Retinal pigment epithelial cell (primary cell): ENCODE results near the gene OLFM2.
"Not testable (repeated sequence)": the region's sequence is repeated elsewhere in the genome, so short reads cannot be mapped to it uniquely, and the experiment has no call there.

Experiments used
- DNase-seq: peaks from one replicate; pipeline ENCODE4 v3.0.0-alpha.2; 2010; ENCODE audit warnings: low read depth
- H3K4me3 ChIP-seq: 2 replicates; pipeline ENCODE4 v1.5.1; 2011; ENCODE audit warnings: mild to moderate bottlenecking, low read length, control low read depth, moderate library complexity
- TF ChIP-seq, protein P1 (sequence below): conservative IDR thresholded peaks from 2 replicates; pipeline ENCODE4 v1.5.1; 2011; ENCODE audit warnings: low read depth, low read length, control low read depth, inconsistent platforms

Gene OLFM2

DNA sequence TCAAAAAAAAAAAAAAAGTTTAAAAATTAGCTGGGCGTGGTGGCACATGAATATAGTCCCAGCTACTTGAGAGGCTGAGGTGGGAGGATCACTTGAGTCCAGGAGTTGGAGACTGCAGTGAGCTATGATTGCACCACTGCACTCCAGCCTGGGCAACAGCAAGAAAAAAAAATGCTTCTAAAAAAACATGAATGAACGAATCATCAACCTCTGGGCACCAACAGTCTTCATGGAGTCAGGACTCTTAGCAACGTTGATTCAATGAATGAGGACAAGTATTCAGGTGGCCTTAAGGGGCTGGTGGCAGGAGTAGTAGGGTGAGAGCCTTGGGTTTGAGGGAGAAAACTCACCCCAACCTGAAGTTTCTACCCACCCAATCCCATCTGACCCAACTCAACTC, 20.6 kb upstream of the OLFM2 start:
- DNase-seq, result no peak
- TF ChIP-seq, protein P1, sequence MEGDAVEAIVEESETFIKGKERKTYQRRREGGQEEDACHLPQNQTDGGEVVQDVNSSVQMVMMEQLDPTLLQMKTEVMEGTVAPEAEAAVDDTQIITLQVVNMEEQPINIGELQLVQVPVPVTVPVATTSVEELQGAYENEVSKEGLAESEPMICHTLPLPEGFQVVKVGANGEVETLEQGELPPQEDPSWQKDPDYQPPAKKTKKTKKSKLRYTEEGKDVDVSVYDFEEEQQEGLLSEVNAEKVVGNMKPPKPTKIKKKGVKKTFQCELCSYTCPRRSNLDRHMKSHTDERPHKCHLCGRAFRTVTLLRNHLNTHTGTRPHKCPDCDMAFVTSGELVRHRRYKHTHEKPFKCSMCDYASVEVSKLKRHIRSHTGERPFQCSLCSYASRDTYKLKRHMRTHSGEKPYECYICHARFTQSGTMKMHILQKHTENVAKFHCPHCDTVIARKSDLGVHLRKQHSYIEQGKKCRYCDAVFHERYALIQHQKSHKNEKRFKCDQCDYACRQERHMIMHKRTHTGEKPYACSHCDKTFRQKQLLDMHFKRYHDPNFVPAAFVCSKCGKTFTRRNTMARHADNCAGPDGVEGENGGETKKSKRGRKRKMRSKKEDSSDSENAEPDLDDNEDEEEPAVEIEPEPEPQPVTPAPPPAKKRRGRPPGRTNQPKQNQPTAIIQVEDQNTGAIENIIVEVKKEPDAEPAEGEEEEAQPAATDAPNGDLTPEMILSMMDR, result no peak
- H3K4me3 ChIP-seq, result no peak overlapping the region

DNA sequence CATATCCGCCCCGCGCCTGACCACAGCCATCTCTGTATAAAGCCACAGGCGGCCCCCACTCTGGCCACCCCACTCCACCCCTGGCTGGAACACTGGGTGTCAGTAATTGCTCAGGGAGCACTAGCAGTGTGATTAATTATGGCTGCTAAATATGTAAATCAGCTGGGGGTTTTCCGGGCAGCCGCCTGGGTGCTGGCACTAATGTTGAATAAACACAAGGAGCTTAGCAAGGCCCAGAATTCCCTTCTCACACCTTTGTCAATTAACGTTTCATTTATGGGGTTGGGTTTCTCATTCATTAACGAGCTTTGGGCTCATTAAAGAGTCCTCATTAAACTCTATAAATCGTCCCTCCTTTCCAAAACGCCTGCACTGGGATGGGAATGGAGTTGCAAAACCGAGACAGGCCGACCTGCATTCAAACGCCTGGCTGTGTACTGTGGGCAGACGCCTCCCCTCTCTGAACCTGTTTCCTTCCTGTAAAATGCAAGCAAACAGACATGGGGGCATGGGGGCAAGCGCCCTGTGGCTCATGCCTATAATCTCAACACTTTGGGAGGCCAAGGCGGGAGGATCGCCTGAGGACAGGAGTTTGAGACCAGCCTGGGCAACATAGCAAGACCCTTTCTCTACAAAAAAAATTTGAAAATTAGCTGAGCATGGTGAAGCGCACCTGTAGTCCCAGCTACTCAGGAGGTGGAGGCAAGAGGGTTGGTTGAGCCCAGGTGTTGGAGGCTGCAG, 17.7 kb upstream of the OLFM2 start:
- no peak for DNase-seq
- no peak overlapping the region for H3K4me3 ChIP-seq
- TF ChIP-seq, protein P1, result no peak

DNA sequence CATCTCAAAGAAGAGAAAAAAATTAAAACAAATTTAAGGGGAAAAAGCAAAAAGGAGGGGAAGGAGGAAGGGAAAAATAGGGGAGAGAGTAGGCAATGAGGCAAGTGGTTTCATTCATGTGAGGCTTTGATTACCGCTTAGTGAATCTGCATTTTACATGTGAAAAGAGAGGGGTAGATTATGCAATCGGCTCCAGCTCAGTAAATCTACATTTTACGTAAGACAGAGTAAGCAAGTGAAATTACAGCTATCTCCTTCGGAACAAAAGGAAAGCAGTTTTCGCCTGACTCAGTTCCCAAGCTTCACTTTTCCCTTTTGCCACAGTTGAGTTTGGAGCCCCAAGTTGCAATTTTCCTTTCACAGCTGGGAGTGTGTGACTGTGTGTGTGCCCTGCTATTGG, 16.0 kb upstream of the OLFM2 start:
- DNase-seq, result no peak
- TF ChIP-seq, protein P1, result no peak
- H3K4me3 ChIP-seq, result no peak overlapping the region

DNA sequence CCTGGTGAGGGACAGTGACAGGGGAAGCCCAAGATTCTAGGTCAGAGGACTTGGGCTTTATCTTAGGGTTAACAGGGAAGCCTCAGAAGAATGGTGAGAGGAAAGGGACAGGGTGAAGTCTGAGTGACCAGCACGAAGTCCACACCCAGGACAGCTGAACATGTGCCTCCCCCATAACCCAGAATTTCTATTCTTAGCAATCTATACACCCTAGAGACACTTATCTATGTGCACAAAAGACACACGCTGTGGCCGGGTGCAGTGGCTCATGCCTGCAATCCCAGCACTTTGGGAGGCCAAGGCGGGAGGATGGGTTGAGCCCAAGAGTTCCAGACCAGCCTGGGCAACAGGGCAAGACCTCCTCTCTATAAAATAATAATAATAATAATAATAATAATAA, 11.1 kb upstream of the OLFM2 start:
- TF ChIP-seq, protein P1, result no peak

DNA sequence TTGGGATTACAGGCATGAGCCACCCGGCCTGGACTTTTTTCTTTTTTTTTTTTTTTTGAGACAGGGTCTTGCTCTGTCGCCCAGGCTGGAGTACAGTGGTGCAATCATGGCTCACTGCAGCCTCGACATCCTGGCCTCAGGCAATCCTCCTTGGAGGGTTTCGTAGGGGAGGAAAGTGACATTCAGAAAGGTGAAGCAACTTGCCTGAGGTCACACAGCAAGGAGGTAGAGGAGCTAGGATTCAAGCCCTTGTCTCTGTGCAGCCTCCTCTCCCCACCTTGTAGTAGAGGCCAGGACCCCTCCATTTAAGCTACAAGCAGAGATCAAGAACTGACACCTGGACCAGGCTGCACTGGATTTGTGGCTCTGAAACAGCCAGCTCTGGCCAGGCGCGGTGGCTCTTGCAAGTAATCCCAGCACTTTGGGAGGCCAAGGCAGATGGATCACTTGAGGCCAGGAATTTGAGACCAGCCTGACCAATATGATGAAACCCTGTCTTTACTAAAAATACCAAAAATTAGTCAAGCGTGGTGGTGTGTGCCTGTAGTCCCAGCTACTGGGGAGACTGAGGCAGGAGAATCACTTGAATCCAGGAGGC, 10.3 kb upstream of the OLFM2 start:
- not testable (repeated sequence) for DNase-seq, H3K4me3 ChIP-seq

More for the DNA sequence above, 11.1 kb upstream of the OLFM2 start:
- DNase-seq, result no peak
- no peak overlapping the region for H3K4me3 ChIP-seq

DNA sequence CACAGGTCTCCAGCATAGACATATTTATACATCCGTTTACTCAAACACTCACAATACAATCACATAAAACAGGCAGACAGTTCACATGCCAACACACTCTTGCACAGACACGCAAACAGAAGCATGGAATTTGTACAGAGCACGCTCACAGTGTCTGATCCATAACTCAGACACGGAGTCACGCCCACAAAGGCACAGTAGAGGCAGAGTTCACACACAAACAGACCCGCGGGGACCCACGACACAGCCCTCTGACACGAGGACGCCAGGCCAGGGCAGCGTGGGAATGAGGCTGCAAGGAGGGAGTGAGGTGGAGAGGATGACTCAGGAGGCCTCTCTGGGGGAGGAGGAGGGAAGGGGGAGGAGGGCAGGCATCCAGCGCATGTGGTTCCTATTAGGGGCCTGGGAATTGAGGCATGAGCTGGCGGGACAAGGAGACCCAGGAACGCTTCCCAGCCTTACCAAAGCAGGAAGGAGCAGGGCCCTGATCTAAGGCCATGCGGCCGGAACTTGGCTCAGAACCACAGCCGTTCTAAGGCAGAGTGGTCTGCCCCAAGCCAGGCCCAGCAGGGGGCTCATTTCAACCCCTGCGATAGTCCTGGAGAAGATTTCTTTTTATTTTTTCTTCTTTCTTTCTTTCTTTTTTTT, 9.1 kb upstream of the OLFM2 start:
- DNase-seq, result peak; percentile 62
- H3K4me3 ChIP-seq, result no peak overlapping the region
- TF ChIP-seq, protein P1, result peak; percentile 13

DNA sequence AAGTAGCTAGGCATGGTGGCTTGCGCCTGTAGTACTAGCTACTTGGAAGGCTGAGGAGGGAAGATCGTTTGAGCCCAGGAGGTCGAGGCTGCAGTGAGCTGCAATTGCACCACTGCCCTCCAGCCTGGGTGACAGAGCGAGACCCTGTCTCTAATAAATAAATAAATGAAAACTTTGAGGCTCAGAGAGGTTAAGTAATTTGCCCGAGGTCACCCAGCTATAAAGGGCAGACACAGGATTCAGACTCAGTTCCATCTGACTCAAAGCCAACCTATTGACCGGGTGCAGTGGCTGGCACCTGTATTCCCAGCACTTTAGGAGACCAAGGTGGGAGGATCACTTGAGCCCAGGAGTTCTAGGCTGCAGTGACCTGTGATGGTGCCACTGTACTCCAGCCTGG, 7.4 kb upstream of the OLFM2 start:
- H3K4me3 ChIP-seq, result no peak overlapping the region
- TF ChIP-seq, protein P1, result no peak
- DNase-seq, result no peak
